T-helper 1 cell treated with Interleukin-12 subunit alpha and Interleukin-12 subunit beta and Interleukin-4 antibody, amounts not matched to agents 30 μg/mL and 1 μg/mL, for 36 hours (primary cell): ENCODE results near the gene AFF3.

ENCODE experiments used
- H3K27ac Mint-ChIP-seq: one replicate; pipeline ENCODE4 v1.8.0; 2021; ENCODE audit warnings: mild to moderate bottlenecking, mixed read lengths
- H3K27me3 Mint-ChIP-seq: one replicate; pipeline ENCODE4 v1.8.0; 2021; ENCODE audit warnings: low read depth, mixed read lengths
- H3K36me3 Mint-ChIP-seq: one replicate; pipeline ENCODE4 v1.8.0; 2021; ENCODE audit warnings: low read depth, mixed read lengths
- H3K4me1 Mint-ChIP-seq: one replicate; pipeline ENCODE4 v1.8.0; 2021; ENCODE audit warnings: low read depth, mixed read lengths
- H3K4me3 Mint-ChIP-seq: one replicate; pipeline ENCODE4 v1.8.0; 2021; ENCODE audit warnings: mild to moderate bottlenecking, moderate library complexity, mixed read lengths
- H3K9me3 Mint-ChIP-seq: one replicate; pipeline ENCODE4 v1.8.0; 2021; ENCODE audit warnings: mixed read lengths

Gene AFF3

GRCh38 chr2:100017633-100018032 is 124.8 kb downstream of the AFF3 start:
- no peaks in the 10 kb centered on the region for H3K4me1 Mint-ChIP-seq
- no peak overlapping the region for H3K27ac Mint-ChIP-seq
- H3K9me3 Mint-ChIP-seq: no peaks in the 10 kb centered on the region
- H3K4me3 Mint-ChIP-seq: no peak overlapping the region
- no peaks in the 10 kb centered on the region for H3K36me3 Mint-ChIP-seq
- H3K27me3 Mint-ChIP-seq: no peaks in the 10 kb centered on the region

GRCh38 chr2:100016756-100017155 is 125.6 kb downstream of the AFF3 start:
- Mint-ChIP-seq H3K27me3 (no peaks in the 10 kb centered on the region), H3K27ac (no peak overlapping the region), H3K9me3 (no peaks in the 10 kb centered on the region), H3K4me1 (no peaks in the 10 kb centered on the region), H3K36me3 (no peaks in the 10 kb centered on the region), H3K4me3 (no peak overlapping the region)

GRCh38 chr2:100015849-100016248 is 126.5 kb downstream of the AFF3 start:
- H3K27ac Mint-ChIP-seq: no peak overlapping the region
- H3K9me3 Mint-ChIP-seq: no peaks in the 10 kb centered on the region
- no peak overlapping the region for H3K4me3 Mint-ChIP-seq
- H3K27me3 Mint-ChIP-seq: no peaks in the 10 kb centered on the region
- H3K36me3 Mint-ChIP-seq: no peaks in the 10 kb centered on the region
- H3K4me1 Mint-ChIP-seq: no peaks in the 10 kb centered on the region

- H3K4me3 Mint-ChIP-seq: no peak overlapping the region
- no peaks in the 10 kb centered on the region for H3K4me1 Mint-ChIP-seq
- H3K27me3 Mint-ChIP-seq: no peaks in the 10 kb centered on the region
- no peaks in the 10 kb centered on the region for H3K9me3 Mint-ChIP-seq
- H3K27ac Mint-ChIP-seq: no peak overlapping the region
- H3K36me3 Mint-ChIP-seq: no peaks in the 10 kb centered on the region
Observed at GRCh38 chr2:100013892-100014677, 128.3 kb downstream of the AFF3 start.

GRCh38 chr2:100012561-100012960 is 129.8 kb downstream of the AFF3 start:
- H3K27me3 Mint-ChIP-seq: no peaks in the 10 kb centered on the region

GRCh38 chr2:100011272-100011731 is 131.1 kb downstream of the AFF3 start:
- Mint-ChIP-seq H3K4me1 (no peaks in the 10 kb centered on the region), H3K27me3 (no peaks in the 10 kb centered on the region), H3K36me3 (no peaks in the 10 kb centered on the region), H3K4me3 (no peak overlapping the region), H3K9me3 (no peaks in the 10 kb centered on the region), H3K27ac (no peak overlapping the region)

More at GRCh38 chr2:100012561-100012960, 129.8 kb downstream of the AFF3 start:
- no peaks in the 10 kb centered on the region for H3K4me1 Mint-ChIP-seq
- no peak overlapping the region for H3K27ac Mint-ChIP-seq
- H3K36me3 Mint-ChIP-seq: no peaks in the 10 kb centered on the region
- no peaks in the 10 kb centered on the region for H3K9me3 Mint-ChIP-seq
- no peak overlapping the region for H3K4me3 Mint-ChIP-seq

GRCh38 chr2:100010606-100011005 is 131.8 kb downstream of the AFF3 start:
- no peak overlapping the region for H3K27ac Mint-ChIP-seq
- H3K27me3 Mint-ChIP-seq: no peaks in the 10 kb centered on the region
- no peaks in the 10 kb centered on the region for H3K9me3 Mint-ChIP-seq
- H3K4me1 Mint-ChIP-seq: no peaks in the 10 kb centered on the region
- H3K36me3 Mint-ChIP-seq: no peaks in the 10 kb centered on the region
- no peak overlapping the region for H3K4me3 Mint-ChIP-seq

GRCh38 chr2:100009743-100010142 is 132.6 kb downstream of the AFF3 start:
- Mint-ChIP-seq H3K36me3 (no peaks in the 10 kb centered on the region), H3K27me3 (no peaks in the 10 kb centered on the region), H3K4me3 (no peak overlapping the region), H3K4me1 (no peaks in the 10 kb centered on the region), H3K9me3 (no peaks in the 10 kb centered on the region), H3K27ac (no peak overlapping the region)

- Mint-ChIP-seq H3K36me3 (no peaks in the 10 kb centered on the region), H3K27me3 (no peaks in the 10 kb centered on the region), H3K9me3 (no peaks in the 10 kb centered on the region), H3K27ac (no peak overlapping the region), H3K4me3 (no peak overlapping the region), H3K4me1 (no peaks in the 10 kb centered on the region)
Observed at GRCh38 chr2:100008956-100009355, 133.4 kb downstream of the AFF3 start.

- no peaks in the 10 kb centered on the region for H3K4me1 Mint-ChIP-seq
- no peaks in the 10 kb centered on the region for H3K9me3 Mint-ChIP-seq
- no peaks in the 10 kb centered on the region for H3K27me3 Mint-ChIP-seq
- H3K4me3 Mint-ChIP-seq: no peak overlapping the region
- no peak overlapping the region for H3K27ac Mint-ChIP-seq
- no peaks in the 10 kb centered on the region for H3K36me3 Mint-ChIP-seq
Observed at GRCh38 chr2:100006516-100006915, 135.9 kb downstream of the AFF3 start.

GRCh38 chr2:100004959-100005387 is 137.4 kb downstream of the AFF3 start:
- Mint-ChIP-seq H3K4me3 (no peak overlapping the region), H3K27me3 (no peaks in the 10 kb centered on the region), H3K4me1 (peaks cover 4% of the 10 kb centered on the region), H3K9me3 (no peaks in the 10 kb centered on the region), H3K36me3 (no peaks in the 10 kb centered on the region), H3K27ac (no peak overlapping the region)

- H3K4me1 Mint-ChIP-seq: peaks cover 4% of the 10 kb centered on the region
- H3K9me3 Mint-ChIP-seq: no peaks in the 10 kb centered on the region
- H3K27ac Mint-ChIP-seq: no peak overlapping the region
- H3K36me3 Mint-ChIP-seq: no peaks in the 10 kb centered on the region
- no peaks in the 10 kb centered on the region for H3K27me3 Mint-ChIP-seq
- H3K4me3 Mint-ChIP-seq: no peak overlapping the region
Observed at GRCh38 chr2:100004348-100004884, 138.0 kb downstream of the AFF3 start.

- no peak overlapping the region for H3K4me3 Mint-ChIP-seq
- H3K36me3 Mint-ChIP-seq: no peaks in the 10 kb centered on the region
- H3K27ac Mint-ChIP-seq: no peak overlapping the region
- H3K27me3 Mint-ChIP-seq: no peaks in the 10 kb centered on the region
- H3K9me3 Mint-ChIP-seq: no peaks in the 10 kb centered on the region
- H3K4me1 Mint-ChIP-seq: peaks cover 4% of the 10 kb centered on the region
Observed at GRCh38 chr2:100002059-100002458, 140.3 kb downstream of the AFF3 start.

- H3K27ac Mint-ChIP-seq: peak overlapping the region; percentile 37
- H3K36me3 Mint-ChIP-seq: no peaks in the 10 kb centered on the region
- no peaks in the 10 kb centered on the region for H3K27me3 Mint-ChIP-seq
- no peaks in the 10 kb centered on the region for H3K9me3 Mint-ChIP-seq
- peaks cover 4% of the 10 kb centered on the region for H3K4me1 Mint-ChIP-seq
- H3K4me3 Mint-ChIP-seq: no peak overlapping the region
Observed at GRCh38 chr2:100000915-100001707, 141.3 kb downstream of the AFF3 start.
